GM21576 (cell line): ENCODE measurements around the gene H3-3A.

Experiments
- ATAC-seq: cut with Tn5 transposase; IDR thresholded peaks from one replicate; pipeline ENCODE4 v1.9.1; 2021; ENCODE audit warnings: mild to moderate bottlenecking, moderate library complexity; ENCODE audit not compliant: unreplicated experiment

Gene H3-3A

DNA sequence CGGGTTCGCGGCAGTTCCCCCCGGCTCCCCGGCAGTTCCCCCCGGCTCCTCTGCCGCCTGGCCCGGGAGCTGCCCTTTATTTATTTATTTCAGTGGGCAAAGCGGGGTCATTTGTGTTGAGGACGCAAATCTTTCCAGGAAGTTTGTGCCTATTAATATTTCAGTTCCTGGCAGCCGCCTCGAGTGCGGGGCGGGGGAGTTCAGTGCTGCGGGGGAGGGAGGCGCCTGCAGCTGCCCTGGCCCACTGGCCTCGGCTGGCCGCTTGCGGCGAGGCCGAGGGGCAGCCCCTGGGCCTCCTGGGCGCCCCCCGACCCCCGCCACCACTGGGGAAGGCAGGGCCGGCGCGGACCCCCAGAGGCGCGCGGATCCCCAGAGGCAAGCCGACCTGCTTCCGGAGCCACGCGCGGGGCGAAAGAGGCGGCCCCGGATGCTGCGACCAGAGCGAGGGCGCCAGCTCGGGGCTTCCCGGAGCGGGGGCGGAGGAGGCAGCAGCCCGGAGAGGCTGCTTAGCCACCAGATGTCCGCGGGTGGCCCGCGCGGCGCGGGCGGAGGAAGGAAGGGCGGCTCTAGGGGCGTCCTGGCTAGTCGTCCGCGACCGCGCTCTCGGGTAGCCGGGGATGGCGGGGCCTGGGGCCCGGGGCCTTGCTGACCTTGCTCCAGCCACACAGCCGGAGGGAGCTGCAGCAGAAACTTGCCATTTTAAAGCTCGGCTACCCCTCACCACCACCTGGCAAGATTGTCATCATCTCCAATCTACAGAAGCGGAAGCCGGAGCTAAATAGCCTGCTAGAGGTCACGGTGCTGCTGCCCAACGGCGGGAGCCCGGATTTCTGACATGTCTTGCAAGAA, 48.0 kb downstream of the H3-3A start:
- ATAC-seq: peak; percentile 72

DNA sequence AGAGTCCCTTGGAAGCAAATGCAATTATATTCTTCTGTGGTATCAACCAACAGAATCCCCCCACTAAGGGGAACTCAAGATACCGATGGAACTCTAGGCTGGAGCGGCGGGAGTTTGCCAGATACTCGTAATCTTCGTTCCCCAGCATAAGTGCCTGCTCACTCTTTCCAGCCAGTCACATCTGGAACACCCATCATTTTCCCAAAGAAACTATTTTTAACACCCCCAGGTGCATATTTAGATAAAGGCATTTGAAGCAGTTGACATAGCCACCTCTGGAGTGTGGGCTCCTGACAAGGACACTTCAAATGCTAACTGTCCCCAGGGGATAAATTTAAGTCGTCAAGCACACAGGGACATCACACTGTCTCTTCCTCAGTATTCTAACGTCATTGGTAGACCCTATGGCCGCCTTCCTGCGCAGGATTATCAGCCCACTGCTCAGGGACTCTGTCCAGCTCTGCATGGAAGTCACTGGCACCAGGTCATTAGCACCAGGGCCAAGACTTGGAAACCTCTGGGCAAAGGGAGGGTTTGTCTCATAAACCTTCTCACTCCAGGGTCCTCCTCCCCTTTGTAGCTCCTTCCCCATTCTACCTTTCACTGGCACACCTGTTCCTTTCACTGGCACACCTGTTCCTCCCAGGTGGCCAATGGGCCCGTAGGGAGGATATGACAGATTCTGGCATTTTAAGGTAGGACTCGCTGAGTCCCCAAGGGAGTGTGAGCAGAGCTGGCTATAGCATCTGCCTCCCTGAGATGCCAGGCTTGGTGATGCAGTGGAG, 48.8 kb downstream of the H3-3A start:
- no peak for ATAC-seq

DNA sequence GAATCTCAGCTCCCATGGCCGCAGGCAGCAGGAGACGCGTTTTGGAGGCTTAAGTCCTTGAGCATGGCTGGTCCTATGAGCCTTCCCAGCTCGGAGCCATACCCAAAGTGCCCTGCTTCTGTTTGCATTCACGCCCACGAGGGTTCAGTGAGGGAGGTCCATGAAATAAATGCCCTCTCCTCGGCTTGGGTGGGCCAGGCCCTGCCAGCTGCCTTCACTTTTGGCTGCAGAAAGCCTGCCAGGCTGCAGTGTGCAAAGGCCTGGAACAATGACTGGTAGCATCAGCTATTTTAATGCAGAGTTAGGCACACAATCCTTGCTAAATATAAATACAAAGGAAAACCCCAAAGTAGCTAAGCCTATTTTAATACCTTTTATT, 49.4 kb downstream of the H3-3A start:
- no peak for ATAC-seq

- no peak for ATAC-seq
Measured at GRCh38 chr1:226112626-226113025, 50.1 kb downstream of the H3-3A start.

GRCh38 chr1:226116673-226117072, 54.2 kb downstream of the H3-3A start:
- ATAC-seq: no peak

DNA sequence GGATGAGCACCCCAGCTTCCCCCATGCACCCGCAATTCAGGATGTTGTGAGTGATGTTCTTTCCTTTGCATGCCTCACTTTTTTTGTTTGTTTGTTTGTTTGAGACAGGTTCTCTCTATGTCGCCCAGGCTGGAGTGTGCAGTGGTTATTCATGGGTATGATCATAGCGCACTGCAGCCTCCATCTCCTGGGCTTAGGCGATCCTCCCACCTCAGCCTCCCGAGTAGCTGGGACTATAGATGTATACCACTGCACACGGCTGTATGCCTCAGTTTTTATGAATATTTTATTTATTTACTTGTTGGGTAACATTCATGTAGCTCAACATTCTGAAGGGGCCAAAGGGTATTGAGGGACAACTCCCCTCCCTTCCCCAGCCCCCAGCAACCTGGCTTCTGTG, 54.8 kb downstream of the H3-3A start:
- no peak for ATAC-seq

DNA sequence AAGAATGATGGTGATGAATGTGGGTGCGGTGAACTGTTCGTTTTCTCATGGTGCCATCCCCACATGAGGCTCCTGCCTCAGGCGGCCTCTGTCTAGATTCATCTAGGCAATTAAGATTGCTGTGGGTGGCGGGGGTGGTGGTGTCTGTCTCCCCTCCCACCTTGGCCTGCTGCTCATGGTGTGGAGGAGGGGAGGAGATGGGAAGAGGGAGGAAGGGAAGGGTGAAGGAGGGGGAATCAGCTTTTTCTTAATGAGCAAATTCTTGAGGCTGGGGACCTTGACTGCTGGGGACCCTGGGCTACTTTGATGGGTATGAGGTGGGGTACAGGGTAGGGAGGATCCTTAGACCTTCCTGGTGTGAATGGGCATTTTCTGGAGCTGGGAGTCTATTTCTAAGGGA, 55.8 kb downstream of the H3-3A start:
- ATAC-seq: no peak

DNA sequence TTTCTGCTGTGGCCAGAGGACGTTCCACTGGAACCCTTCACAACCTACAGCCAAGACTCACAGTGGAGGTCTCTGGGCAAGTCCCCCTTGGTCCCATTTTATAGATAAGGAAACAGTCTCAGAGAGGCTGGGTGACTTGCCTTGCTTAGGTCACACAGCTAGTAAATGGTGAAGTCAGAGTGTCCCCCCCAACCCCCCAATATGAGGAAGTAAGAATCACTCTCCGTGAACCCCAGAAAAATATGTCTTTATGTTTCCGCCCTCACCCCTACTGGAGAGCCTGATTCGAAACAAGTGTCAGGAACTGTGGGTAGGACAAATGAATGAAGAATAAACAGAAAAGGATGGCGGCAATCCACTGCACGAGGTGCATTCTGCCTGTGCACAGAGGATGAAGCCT, 56.7 kb downstream of the H3-3A start:
- ATAC-seq: no peak

- ATAC-seq: no peak
Measured at GRCh38 chr1:226120398-226120797, 57.9 kb downstream of the H3-3A start.

DNA sequence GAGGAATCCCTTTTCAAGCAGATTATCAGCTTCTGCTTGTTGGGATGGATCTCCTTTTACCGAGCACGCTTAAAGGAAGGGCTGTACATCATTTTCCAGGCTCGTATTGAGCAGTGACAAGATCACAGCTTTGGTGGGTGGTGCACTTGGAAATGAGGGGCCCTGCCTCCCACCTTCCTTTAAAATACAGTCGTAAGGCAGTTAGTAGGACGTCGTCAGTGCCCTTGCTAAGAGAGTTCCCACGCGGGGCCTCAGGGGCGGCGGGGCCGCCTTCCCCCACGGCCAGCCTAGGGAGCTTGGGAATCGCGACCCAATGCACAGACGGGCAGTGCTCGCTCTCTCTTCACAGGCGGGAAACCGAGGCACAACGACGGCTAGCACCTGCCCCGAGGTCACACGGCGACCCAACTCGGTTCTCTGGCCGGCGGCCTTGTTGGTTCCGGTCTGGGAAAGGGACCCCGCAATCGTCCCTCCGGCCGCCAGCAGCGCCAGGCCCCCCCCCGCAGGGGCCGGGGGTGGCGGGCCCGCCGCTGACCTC, 58.6 kb downstream of the H3-3A start:
- no peak for ATAC-seq
